ENCODE measurements around the gene PDE4D. TPM values are rescaled to one million over a fixed set of nuclear protein-coding genes. Genes with fewer than 3 reads are reported as not detected.

The PDE4D gene
- polyA plus RNA-seq, 1 donor (not counting 4 experiments of a cell fraction or from before 2014, with no cell fraction given) = 3.6 TPM

- no peak for FAIRE-seq
These were observed 345.8 kb downstream of the PDE4D start for GRCh38 chr5:59547731-59548130.

GRCh38 chr5:59544573-59544972, 349.0 kb downstream of the PDE4D start:
- Histone ChIP-seq H3K79me2 (ENCODE audit: control insufficient read depth, insufficient read depth, low read length) (no peaks in the 10 kb centered on the region), H4K20me1 (ENCODE audit: control insufficient read depth, extremely low read depth, insufficient read depth, low read length) (no peaks in the 10 kb centered on the region), H3K9ac (ENCODE audit: control insufficient read depth, extremely low read depth, insufficient read depth, low read length) (no peak overlapping the region), H3K27me3 (ENCODE audit: control insufficient read depth, extremely low read depth, insufficient read depth, low read length) (no peaks in the 10 kb centered on the region), H3K4me3 (ENCODE audit: control insufficient read depth in 2 of 3, extremely low read depth in 1 of 3, insufficient read depth in 2 of 3, low read depth in 1 of 3, low read length in 3 of 3) (no peak overlapping the region), H3K27ac (ENCODE audit: control insufficient read depth, insufficient read depth, low read length) (no peak overlapping the region), H3K9me3 (ENCODE audit: control insufficient read depth, low read depth, low read length) (no peaks in the 10 kb centered on the region), H2AFZ (ENCODE audit: control insufficient read depth, low read length) (no peak overlapping the region), H3K4me2 (ENCODE audit: control insufficient read depth, extremely low read depth, insufficient read depth, low read depth, low read length) (no peak overlapping the region), H3K9me1 (ENCODE audit: control insufficient read depth, extremely low read depth, insufficient read depth, low read length) (no peaks in the 10 kb centered on the region), H3K4me1 (ENCODE audit: control insufficient read depth, extremely low read depth, insufficient read depth, low read length) (peaks cover 3% of the 10 kb centered on the region), H3K36me3 (ENCODE audit: control insufficient read depth in 2 of 2, extremely low read depth in 1 of 2, insufficient read depth in 2 of 2, low read length in 2 of 2) (no peaks in the 10 kb centered on the region)
- DNase-seq (ENCODE audit: low read depth, low spot score) = no peak
- no peak for TF ChIP-seq CTCF (optimal IDR thresholded peaks at IDR 0.05 in 1 of 3, IDR thresholded peaks at IDR 0.05 in 1 of 3, conservative IDR thresholded peaks at IDR 0.05 in 1 of 3; ENCODE audit: extremely low read depth in 1 of 3, insufficient read depth in 2 of 3, low read length in 3 of 3)
- no peak for TF ChIP-seq EZH2 (IDR thresholded peaks at IDR 0.05; ENCODE audit: low read length)
- no peak for FAIRE-seq
- dilution Hi-C loops (cut with MboI; ENCODE audit: extremely low pct_ligation_motif_present, low sequenced_read_pairs) = no loop called here

More at GRCh38 chr5:59547731-59548130, 345.8 kb downstream of the PDE4D start:
- H3K79me2 ChIP-seq (ENCODE audit: control insufficient read depth, insufficient read depth, low read length) = no peaks in the 10 kb centered on the region
- H3K9me3 ChIP-seq (ENCODE audit: control insufficient read depth, low read depth, low read length) = no peaks in the 10 kb centered on the region
- H3K4me1 ChIP-seq (ENCODE audit: control insufficient read depth, extremely low read depth, insufficient read depth, low read length) = peaks cover 3% of the 10 kb centered on the region
- no peaks in the 10 kb centered on the region for H3K9me1 ChIP-seq (ENCODE audit: control insufficient read depth, extremely low read depth, insufficient read depth, low read length)
- dilution Hi-C loops (cut with MboI; ENCODE audit: extremely low pct_ligation_motif_present, low sequenced_read_pairs) = no loop called here
- no peak overlapping the region for H3K27ac ChIP-seq (ENCODE audit: control insufficient read depth, insufficient read depth, low read length)
- H4K20me1 ChIP-seq (ENCODE audit: control insufficient read depth, extremely low read depth, insufficient read depth, low read length) = no peaks in the 10 kb centered on the region
- H3K36me3 ChIP-seq (ENCODE audit: control insufficient read depth in 2 of 2, extremely low read depth in 1 of 2, insufficient read depth in 2 of 2, low read length in 2 of 2) = no peaks in the 10 kb centered on the region
- no peak overlapping the region for H3K4me2 ChIP-seq (ENCODE audit: control insufficient read depth, extremely low read depth, insufficient read depth, low read depth, low read length)
- no peak for DNase-seq (ENCODE audit: low read depth, low spot score)
- no peak overlapping the region for H3K4me3 ChIP-seq (ENCODE audit: control insufficient read depth in 2 of 3, extremely low read depth in 1 of 3, insufficient read depth in 2 of 3, low read depth in 1 of 3, low read length in 3 of 3)
- no peak overlapping the region for H3K9ac ChIP-seq (ENCODE audit: control insufficient read depth, extremely low read depth, insufficient read depth, low read length)
- H3K27me3 ChIP-seq (ENCODE audit: control insufficient read depth, extremely low read depth, insufficient read depth, low read length) = no peaks in the 10 kb centered on the region
- H2AFZ ChIP-seq (ENCODE audit: control insufficient read depth, low read length) = no peak overlapping the region
- TF ChIP-seq EZH2 (IDR thresholded peaks at IDR 0.05; ENCODE audit: low read length) = no peak
- no peak for TF ChIP-seq CTCF (optimal IDR thresholded peaks at IDR 0.05 in 1 of 3, IDR thresholded peaks at IDR 0.05 in 1 of 3, conservative IDR thresholded peaks at IDR 0.05 in 1 of 3; ENCODE audit: extremely low read depth in 1 of 3, insufficient read depth in 2 of 3, low read length in 3 of 3)
